GM12864 (cell line): ENCODE results near the gene SMYD5.

Experiments used
- DNase-seq: peaks from one replicate; pipeline ENCODE4 v3.0.0-alpha.2; 2011; ENCODE audit warnings: low read depth
- H3K4me3 ChIP-seq: 2 replicates; pipeline ENCODE4 v1.5.1; 2011; ENCODE audit warnings: mild to moderate bottlenecking, low read depth, low read length, control low read depth
- CTCF ChIP-seq: IDR thresholded peaks from 2 replicates; pipeline ENCODE4 v1.5.1; 2011; ENCODE audit warnings: low read depth, mild to moderate bottlenecking, moderate library complexity, low read length, control low read depth, inconsistent platforms; ENCODE audit errors: missing control alignments

Gene SMYD5

GRCh38 chr2:73257021-73257420, 43.0 kb downstream of the SMYD5 start:
- no peak overlapping the region for H3K4me3 ChIP-seq
- no peak for DNase-seq
- no peak for TF ChIP-seq CTCF

- no peak overlapping the region for H3K4me3 ChIP-seq
- DNase-seq = no peak
- TF ChIP-seq CTCF = no peak
These were observed 43.5 kb downstream of the SMYD5 start for GRCh38 chr2:73257425-73258125.

- no peak for TF ChIP-seq CTCF
- no peak overlapping the region for H3K4me3 ChIP-seq
- DNase-seq = no peak
These were observed 44.3 kb downstream of the SMYD5 start for GRCh38 chr2:73258186-73258912.

- no peak for DNase-seq
- no peak for TF ChIP-seq CTCF
- no peak overlapping the region for H3K4me3 ChIP-seq
These were observed 44.8 kb downstream of the SMYD5 start for GRCh38 chr2:73258913-73259215.

GRCh38 chr2:73259276-73259675, 45.2 kb downstream of the SMYD5 start:
- no peak for DNase-seq
- H3K4me3 ChIP-seq = no peak overlapping the region
- no peak for TF ChIP-seq CTCF

GRCh38 chr2:73259704-73260337, 45.8 kb downstream of the SMYD5 start:
- TF ChIP-seq CTCF = no peak
- DNase-seq = no peak
- no peak overlapping the region for H3K4me3 ChIP-seq
